ENCODE results near the gene NUP155.
"Not testable (repeated sequence)": the region's sequence is repeated elsewhere in the genome, so short reads cannot be mapped to it uniquely, and the experiment has no call there.

Gene NUP155

DNA sequence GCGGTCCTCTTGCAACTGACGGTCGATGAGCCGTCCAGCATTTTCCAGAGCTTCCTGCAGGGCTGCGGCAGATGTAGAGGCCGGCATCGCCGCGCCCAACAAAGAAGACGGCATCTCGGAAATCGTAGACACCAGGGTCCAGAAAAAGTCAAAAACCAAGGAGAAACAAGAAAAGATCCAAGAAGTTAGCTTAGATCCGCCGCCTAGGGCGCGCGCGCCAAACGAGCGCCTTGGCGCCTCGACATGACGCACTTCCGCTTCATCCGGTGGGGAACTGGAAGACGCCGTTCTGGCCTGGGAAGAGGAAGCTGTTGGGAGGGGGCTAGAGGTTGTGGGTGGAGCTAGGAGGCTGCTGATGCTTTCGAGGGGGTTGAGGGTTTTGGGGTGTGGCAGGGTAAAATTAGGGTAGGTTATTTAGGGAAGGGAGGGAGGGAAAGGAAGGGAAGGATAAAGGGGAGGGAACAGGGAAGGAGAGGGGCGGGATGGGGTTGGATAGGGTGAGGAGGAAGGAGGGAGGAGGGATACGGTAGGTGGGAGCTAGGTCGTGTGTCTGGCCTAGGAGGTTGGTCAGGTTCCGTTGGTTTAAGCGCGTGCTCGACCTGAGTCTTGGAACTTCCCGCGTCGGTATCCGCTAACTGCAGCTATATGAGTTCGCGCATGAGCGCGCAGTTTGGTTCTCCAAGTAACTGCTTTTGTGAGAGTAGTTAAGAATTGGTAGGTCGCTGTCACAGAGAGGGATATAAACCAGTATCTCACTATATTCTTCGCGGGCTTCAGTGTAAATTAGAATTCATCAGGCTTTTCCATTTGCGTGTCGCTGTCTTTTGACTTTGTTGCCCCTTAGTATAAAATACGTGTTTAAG is at the start of gene NUP155:
Gene NUP155 (minus strand): TSS at position 243 of the 863 bp plus-strand sequence. CDS start 129 bp downstream, at position 114.
- peak; percentile 76 for DNase-seq (ENCODE audit: low read depth)

DNA sequence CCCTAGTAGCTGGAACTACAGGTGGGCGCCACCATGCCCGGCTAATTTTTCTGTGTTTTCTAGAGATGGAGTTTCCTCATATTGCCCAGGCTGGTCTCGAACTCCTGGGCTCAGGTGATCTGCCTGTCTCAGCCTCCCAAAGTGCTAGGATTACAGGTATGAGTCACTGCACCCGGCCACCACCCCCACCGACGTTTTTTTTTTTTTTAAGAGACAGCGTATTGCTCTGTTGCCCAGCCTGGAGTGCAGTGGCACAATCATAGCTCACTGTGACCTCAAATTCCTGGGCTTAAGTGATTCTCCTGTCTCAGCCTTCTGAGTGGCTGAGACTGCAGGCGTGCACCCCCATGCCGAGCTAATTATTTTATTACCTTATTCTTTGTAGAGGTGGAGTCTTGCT is 46.4 kb upstream of the NUP155 start:
- no peak for DNase-seq (ENCODE audit: low read depth)

DNA sequence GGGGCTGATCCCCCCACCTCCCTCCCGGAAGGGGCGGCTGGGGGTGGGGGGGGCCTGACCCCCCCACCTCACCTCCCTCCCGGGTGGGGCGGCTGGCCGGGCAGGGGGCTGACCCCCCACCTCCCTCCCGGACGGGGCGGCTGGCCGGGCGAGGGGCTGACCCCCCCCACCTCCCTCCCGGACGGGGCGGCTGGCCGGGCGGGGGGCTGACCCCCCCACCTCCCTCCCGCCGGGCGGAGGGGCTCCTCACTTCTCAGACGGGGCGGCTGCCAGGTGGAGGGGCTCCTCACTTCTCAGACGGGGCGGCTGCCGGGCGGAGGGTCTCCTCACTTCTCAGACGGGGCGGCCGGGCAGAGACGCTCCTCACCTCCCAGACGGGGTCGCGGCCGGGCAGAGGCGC is 44.5 kb upstream of the NUP155 start:
- not testable (repeated sequence) for DNase-seq (ENCODE audit: low read depth)

DNA sequence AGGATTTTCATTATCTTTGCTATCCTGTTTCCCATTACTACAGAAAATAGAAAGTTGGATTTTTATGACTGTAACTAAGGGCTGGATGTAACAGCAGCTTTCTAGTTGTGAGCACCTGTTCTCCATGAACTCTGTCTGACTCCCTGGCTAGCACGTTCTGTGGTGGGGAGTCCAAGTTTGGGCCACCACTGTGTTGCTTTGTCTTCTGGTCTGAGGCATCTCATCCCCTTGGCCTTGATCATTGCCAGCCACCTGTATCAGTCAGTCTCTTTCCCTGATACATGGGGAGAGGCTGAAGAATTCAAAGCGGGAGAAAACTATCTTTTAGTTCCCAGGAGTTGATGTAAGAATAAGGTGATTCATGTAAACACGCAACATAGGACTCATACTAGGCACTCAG is 41.6 kb upstream of the NUP155 start:
- DNase-seq (ENCODE audit: low read depth): no peak

DNA sequence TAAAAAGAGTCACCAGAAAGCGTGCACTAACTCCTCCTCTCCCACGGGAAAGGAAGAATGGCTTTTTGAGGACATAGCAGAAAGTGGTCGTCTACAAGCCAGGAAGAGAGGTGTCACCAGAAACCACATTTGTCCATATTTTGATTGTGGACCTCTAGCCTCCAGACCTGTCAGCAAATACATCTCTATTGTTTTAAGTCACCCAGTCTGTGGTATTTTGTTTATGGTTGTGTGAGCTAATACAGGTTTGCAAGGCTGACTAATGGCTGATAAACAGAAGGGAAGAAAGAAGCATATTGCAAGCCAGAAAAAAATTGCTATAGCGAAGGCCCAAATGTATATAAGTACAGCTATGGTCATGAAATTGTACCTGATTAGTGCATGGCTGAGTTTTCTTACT is 29.6 kb upstream of the NUP155 start:
- DNase-seq (ENCODE audit: low read depth): no peak

DNA sequence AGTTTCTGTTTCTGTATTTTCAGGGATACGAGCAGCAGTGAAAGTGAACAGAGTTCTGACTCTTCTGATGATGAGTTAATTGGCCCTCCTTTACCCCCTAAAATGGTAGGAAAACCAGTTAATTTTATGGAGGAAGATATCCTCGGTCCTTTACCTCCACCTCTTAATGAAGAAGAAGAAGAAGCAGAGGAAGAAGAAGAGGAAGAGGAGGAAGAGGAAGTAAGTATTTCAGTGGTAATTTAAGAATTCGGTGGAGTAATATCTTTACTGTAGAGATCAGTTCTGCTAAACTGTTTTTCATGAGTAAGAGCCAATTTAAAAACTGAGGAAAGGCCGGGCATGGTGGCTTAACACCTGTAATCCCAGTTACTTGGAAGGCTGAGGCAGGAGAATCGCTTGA is 25.4 kb upstream of the NUP155 start:
- no peak for DNase-seq (ENCODE audit: low read depth)

DNA sequence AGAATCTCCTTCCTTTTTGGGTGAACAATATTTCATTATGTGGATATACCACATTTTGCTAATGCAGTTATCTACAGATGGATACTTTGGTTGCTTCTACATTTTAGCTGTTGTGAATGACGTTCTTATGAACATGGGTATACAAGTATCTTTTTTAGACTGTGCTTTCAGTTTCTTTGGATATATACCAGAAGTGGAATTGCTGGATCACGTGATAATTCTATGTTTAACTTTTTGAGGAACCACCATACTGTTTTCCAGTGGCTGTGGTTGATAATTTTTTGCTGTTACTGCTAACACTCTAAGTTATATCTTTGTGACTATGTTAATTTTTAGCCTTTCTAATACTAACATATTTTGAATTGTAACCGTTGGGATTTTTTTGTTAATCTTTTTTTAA is 20.7 kb upstream of the NUP155 start:
- DNase-seq (ENCODE audit: low read depth): no peak

DNA sequence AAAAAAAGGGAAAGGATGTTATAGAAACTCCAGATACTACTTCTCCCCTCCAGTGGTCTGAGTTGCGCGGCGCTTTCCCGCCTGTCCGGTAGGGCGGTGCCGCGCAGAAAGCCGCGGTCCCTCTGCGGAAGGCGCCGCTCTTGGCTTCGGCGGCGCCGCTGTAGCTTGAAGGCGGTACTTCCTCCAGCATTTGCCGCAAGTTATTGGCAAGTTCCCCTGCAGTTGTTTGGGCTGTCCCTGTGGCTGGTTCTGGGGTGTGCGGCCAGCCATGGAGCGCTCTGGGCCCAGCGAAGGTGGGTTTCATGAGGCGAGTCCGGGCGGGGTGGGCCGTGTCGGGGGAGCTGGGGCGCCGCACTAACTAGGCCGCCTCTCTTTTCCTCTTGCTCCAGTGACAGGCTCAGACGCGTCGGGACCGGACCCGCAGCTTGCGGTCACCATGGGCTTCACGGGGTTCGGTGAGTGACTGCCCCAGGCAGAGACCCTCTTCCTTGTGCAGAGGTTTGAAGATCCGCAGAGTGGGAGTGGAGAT is 8.3 kb upstream of the NUP155 start, which contains the start of gene WDR70:
Gene WDR70 (plus strand): TSS at position 219 of the 529 bp plus-strand sequence. CDS start 50 bp downstream, at position 269.
- DNase-seq (ENCODE audit: low read depth): peak; percentile 69

DNA sequence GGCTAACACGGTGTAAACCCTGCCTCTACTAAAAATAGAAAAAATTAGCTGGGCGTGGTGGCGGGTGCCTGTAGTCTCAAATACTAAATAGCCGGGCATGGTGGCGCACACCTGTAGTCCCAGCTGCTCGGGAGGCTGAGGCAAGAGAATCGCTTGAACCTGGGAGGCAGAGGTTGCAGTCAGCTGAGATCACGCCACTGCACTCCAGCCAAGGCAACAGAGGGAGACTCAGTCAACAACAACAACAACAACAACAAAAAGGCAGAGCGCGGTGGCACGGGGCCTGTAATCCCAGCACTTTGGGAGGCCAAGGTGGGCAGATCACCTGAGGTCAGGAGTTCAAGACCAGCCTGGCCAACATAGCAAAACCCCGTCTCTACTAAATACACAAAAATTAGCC is 7.2 kb upstream of the NUP155 start:
- not testable (repeated sequence) for DNase-seq (ENCODE audit: low read depth)

DNA sequence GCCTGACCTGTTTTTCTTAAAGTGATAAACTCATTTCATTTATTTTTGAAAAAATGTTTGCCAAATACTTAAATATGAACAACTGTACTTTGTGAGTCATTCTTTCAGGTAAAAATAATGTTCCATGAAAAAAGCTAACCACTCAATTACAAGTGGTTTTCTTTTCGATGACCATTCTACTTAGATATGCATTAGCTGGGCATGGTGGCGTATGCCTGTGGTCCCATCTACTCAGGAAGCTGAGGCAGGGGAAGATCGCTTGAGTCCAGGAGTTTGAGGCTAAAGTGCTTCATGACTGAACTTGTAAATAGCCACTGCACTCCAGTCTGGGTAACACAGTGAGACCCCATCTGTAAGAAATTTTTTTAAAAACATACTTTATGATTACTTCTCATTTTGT is 4.2 kb upstream of the NUP155 start:
- DNase-seq (ENCODE audit: low read depth): no peak

DNA sequence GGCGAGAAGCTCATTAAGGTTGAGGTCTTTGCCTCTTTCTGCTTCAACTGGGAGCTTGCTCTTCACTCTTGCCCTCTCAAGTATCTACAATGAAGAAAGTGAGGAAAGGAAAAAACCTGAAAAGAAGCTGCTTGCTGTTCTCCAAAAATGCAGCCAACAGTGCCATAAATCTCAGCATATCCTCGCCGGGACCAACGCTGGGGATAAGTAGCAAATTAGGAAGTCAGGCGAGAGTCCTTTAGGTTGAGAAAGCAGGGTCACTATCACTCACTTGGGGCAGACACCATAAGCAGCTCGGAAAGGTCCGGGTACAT is 399 bp downstream of the NUP155 start:
- DNase-seq (ENCODE audit: low read depth): no peak

DNA sequence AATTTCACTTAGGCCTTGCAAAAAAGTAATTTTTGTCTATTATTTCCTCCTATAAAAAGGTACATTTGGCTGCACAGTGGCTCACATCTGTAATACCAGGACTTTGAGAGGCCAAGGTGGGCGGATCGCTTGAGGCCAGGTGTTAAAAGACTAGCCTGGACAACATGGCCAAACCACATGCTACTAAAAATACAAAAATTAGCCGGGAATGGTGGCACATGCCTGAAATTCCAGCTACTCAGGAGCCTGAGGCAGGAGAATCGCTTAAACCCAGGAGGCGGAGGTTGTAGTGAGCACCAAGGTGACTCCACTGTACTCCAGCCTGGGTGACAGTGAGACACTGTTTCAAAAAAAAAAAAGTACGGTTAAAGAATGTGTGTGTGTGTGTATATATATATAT is 15.7 kb downstream of the NUP155 start:
- DNase-seq (ENCODE audit: low read depth): no peak

DNA sequence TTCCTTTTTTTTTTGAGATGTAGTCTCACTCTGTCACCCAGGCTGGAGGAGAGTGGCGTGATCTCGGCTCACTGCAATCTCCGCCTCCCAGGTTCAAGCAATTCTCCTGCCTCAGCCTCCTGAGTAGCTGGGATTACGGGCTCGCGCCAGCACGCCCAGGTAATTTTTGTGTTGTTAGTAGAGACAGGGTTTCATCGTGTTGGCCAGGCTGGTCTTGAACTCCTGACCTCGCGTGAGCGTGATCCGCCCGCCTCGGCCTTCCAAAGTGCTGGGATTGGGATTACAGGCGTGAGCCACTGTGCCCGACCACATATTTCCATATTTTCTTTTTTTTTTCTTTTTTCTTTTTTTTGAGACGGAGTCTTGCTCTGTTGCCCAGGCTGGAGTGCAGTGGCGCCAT is 28.2 kb downstream of the NUP155 start:
- DNase-seq (ENCODE audit: low read depth): not testable (repeated sequence)

DNA sequence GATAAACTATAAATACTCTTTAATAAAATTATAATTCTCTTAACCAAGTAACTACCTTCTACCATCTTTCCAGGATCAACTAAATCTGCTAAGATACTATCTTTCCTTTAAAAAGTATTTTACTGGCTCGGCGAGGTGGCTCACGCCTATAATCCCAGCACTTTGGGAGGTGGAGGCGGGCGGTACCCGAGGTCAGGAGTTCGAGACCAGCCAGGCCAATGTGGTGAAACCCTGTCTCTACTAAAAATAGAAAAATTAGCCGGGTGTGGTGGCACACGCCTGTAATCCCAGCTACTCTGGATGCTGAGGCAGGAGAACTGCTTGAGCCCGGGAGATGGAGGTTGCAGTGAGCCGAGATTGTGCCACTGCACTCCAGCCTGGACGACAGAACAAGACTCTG is 36.2 kb downstream of the NUP155 start:
- DNase-seq (ENCODE audit: low read depth): not testable (repeated sequence)

DNA sequence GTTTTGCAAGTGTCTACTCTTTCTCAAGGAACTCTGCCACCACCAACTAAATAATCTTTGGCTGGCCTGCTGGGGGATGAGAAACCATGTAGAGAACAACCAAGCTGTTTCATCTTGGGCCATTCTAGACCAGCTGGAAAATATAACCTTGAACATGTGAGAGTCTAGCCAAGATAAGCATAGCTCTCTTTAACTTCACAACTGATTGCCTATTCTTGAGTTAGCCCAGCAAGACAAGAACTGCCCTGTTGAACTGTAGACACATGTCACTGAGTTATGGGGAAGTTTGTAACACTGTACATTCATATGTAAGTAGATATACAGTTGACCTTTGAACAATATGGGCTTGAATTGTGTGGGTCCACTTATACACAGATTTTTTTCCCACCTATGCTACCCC is 44.4 kb downstream of the NUP155 start:
- no peak for DNase-seq (ENCODE audit: low read depth)

DNA sequence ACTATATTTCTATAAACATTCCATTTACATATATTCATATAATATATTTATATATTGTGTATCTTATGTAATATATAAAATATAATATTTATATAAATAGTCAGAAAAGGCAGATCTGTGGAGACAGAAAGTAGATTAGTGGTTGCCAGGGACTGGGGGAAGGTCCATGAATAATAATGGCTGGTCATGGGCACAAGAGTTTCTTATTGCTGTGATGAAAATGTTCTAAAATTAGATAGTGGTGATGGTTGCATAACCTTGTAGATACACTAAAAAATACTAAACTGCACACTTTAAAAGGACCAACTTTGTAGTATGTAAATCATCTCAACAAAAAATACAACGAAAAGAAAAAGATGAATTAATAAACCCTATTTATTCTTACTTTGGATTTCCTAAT is 47.3 kb downstream of the NUP155 start:
- no peak for DNase-seq (ENCODE audit: low read depth)

DNA sequence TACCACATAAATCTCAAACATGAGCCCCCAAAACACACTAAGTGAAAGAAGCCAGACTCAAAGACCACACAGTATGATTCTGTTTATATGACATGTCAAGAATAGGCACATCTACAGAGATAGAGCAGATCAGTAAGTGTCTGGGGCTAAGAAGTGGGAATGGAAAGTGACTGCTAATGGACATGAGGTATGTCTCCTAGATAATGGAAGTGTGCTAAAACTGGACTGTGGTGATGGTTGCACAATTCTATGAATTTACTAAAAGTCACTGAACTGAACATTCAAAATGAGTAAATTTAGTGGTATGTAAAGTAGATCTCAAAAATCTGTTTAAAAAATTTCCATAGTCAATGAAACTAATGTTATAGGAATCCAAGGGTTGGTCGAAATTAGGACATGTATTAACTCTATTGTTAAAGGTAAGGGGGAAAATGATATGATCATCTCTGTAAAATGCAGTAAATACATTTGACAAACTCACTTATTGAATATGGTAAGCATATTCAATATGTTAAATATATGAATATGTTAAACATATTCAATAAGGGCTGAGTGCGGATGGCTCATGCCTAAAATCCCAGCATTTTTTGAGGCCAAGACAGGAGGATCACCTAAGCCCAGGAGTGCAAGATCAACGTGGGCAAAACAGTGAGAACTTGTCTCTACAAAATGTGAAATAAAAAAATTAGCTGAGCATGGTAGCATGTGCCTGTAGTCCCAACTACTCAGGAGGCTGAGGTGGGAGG is 51.7 kb downstream of the NUP155 start:
- DNase-seq (ENCODE audit: low read depth): no peak

DNA sequence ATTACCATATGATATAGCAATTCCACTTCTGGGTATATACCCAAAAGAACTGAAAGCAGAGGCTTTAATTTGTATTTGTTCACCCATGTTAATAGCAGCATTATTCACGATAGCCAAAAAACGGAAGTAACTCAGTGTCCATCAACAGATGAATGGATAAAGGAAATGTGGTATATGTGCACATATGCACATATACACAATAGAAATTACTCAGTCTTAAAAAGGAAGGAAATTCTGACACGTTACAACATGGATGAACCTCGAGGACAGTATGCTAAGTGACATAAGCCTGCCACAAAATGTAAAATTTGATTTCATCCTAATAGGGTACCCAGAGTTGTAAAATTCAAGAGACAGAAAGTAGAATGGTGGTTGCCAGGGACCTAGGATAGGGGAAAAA is 54.9 kb downstream of the NUP155 start:
- no peak for DNase-seq (ENCODE audit: low read depth)

DNA sequence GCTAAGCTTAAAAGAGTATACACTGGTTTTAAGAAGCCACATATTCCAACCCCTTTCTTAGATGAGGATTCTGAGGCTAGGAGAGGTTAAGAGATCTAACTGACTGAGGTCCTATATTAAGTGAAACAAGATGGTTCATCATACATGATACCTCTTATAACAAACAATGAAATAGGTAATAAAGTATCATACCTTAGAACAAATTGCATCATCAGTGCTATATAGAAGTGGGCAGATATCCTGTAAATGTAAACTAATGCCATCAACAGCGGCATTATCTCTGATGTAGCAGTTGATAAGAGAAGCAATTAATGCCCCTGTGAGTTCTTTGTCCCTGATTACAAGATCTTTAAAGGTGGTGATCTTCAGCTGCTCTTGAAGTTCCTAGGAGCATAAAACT is 60.5 kb downstream of the NUP155 start:
- no peak for DNase-seq (ENCODE audit: low read depth)

DNA sequence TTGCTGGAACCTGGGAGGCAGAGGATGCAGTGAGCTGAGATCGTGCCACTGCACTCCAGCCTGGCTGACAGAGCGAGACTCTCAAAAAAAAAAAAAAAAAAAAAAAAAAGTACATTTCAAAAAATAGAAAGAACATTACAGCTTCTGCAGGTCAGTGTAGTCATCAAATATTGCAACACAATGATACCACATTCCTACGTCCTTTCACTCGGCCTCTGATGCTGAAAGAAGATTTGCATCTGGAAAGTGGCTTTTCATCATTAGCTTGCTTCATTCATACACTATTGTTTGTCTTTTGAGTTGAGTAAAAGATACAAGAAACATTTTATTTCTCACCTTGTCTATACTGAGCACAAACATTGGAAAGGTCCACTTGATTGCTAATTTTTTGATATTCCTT is 62.1 kb downstream of the NUP155 start:
- DNase-seq (ENCODE audit: low read depth): no peak

DNA sequence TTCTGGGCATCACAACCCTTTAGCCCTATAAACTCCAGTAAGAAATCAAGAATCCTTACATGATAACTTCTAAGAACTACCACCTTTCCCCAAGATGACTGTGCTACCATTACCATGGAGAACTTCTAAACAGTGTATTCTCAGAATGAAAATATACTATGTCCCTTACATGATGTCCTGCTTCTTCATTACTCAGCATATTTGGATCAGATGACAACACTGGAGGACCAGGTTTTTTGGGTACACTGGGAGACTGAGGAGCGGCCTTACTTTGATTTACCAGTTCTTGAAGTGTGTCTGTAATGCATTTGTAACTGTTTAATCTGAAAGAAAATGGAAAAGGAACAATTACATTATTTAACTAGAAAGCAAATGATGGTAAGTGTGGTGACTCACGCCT is 66.0 kb downstream of the NUP155 start:
- no peak for DNase-seq (ENCODE audit: low read depth)

DNA sequence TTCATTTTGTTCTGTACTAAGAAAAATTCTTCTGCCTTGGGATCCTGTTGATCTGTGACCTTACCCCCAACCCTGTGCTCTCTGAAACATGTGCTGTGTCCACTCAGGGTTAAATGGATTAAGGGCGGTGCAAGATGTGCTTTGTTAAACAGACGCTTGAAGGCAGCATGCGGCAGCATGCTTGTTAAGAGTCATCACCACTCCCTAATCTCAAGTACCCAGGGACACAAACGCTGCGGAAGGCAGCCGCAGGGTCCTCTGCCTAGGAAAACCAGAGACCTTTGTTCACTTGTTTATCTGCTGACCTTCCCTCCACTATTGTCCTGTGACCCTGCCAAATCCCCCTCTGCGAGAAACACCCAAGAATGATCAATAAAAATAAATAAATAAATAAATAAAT is 74.6 kb downstream of the NUP155 start:
- not testable (repeated sequence) for DNase-seq (ENCODE audit: low read depth)

DNA sequence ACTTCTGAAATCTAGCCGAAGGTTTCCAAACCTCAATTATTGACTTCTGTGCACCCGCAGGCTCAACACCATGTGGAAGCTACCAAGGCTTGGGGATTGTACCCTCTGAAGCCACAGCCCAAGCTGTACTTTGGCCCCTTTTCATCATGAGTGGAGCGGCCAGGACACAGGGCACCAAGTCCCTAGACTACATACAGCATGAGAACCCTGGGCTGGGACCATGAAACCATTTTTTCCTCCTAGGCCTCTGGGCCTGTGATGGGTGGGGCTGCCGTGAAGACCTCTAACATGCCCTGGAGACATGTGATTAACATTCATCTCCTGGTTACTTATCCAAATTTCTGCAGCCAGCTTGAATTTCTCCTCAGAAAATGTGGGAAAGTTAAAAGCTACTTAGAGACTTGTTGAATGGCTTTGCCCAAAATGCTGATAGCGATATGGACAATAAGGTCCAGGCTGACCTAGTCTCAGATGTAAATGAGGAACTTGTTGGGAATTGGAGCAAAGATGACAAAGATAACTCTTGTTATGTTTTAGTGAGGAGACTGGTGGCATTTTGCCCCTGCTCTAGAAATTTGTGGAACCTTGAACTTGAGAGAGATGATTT is 87.6 kb downstream of the NUP155 start:
- DNase-seq (ENCODE audit: low read depth): no peak
